ENCODE results near the gene SPRED3.

DNA sequence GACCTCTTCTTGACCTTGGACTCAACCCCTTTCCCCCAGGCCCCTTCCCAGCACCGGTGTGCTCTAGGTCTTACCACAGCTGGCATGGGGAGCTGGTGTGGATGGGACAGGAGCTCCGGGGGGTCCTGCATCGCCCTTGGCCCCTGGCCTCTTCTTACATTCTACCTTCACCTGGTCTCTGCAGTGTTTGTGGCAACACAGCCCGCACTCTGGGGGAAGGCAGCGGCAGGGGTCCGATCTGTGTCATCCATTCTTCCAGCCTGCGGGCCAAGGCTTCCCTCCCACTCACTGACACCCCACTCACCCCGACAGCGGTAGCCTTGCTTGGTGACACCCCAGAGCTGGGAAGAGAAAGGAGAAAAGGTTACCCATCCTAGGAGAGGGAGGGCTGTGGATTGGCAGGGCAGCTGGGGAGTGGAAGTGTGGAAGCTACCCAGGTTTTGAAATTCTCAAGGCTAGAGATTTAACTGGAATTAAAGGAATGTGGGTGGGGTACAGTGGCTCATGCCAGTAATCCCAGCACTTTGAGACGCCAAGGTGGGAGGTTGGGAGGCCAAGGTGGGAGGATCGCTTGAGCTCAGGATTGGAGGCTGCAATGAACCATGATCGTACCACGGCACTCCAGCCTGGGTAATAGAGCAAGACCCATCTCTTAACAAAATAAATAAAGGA, 22.7 kb downstream of the SPRED3 start:
- TF ChIP-seq, protein P1, sequence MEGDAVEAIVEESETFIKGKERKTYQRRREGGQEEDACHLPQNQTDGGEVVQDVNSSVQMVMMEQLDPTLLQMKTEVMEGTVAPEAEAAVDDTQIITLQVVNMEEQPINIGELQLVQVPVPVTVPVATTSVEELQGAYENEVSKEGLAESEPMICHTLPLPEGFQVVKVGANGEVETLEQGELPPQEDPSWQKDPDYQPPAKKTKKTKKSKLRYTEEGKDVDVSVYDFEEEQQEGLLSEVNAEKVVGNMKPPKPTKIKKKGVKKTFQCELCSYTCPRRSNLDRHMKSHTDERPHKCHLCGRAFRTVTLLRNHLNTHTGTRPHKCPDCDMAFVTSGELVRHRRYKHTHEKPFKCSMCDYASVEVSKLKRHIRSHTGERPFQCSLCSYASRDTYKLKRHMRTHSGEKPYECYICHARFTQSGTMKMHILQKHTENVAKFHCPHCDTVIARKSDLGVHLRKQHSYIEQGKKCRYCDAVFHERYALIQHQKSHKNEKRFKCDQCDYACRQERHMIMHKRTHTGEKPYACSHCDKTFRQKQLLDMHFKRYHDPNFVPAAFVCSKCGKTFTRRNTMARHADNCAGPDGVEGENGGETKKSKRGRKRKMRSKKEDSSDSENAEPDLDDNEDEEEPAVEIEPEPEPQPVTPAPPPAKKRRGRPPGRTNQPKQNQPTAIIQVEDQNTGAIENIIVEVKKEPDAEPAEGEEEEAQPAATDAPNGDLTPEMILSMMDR (IDR thresholded peaks at IDR 0.05), result no peak
- no peak for TF ChIP-seq POLR2A (IDR thresholded peaks at IDR 0.05)
